GM18951 (cell line): ENCODE results near the gene CEP104.

Experiments
- POLR2A ChIP-seq: IDR thresholded peaks from 4 replicates; pipeline ENCODE4 v1.6.1; 2011; ENCODE audit warnings: mild to moderate bottlenecking; ENCODE audit not compliant: insufficient read length, insufficient read depth; ENCODE audit errors: extremely low read depth
- in situ Hi-C: fragments of 300-500 bp; cut with MboI; formaldehyde crosslinking; loops from one replicate; pipeline ENCODE4 v1.12.0; 2022; ENCODE audit warnings: low sequenced_read_pairs, mixed read lengths, inconsistent platforms; ENCODE audit not compliant: unreplicated experiment

Gene CEP104

GRCh38 chr1:3768811-3769390 is 88.1 kb downstream of the CEP104 start:
- in situ Hi-C loops: no loop called here

GRCh38 chr1:3767328-3767925 is 89.6 kb downstream of the CEP104 start:
- no peak for TF ChIP-seq POLR2A
- in situ Hi-C loops: no loop called here

More at GRCh38 chr1:3768811-3769390, 88.1 kb downstream of the CEP104 start:
- no peak for TF ChIP-seq POLR2A

- TF ChIP-seq POLR2A: no peak
- in situ Hi-C loops: no loop called here
Measured at GRCh38 chr1:3763351-3764125, 93.5 kb downstream of the CEP104 start.

GRCh38 chr1:3762873-3763228 is 94.2 kb downstream of the CEP104 start:
- in situ Hi-C loops: no loop called here
- TF ChIP-seq POLR2A: no peak

- no peak for TF ChIP-seq POLR2A
- in situ Hi-C loops: no loop called here
Measured at GRCh38 chr1:3762151-3762872, 94.7 kb downstream of the CEP104 start.
